GM18498 (cell line): ENCODE measurements around the gene REXO1.
A peak's percentile ranks its signal among the peaks of the same experiment; 100 is the strongest.
"Not testable (repeated sequence)": the region's sequence is repeated elsewhere in the genome, so short reads cannot be mapped to it uniquely, and the experiment has no call there.

Source experiments
- ATAC-seq: cut with Tn5 transposase; IDR thresholded peaks from one replicate; pipeline ENCODE4 v1.9.1; 2021; ENCODE audit warnings: mild to moderate bottlenecking, moderate library complexity; ENCODE audit not compliant: unreplicated experiment

REXO1 gene

DNA sequence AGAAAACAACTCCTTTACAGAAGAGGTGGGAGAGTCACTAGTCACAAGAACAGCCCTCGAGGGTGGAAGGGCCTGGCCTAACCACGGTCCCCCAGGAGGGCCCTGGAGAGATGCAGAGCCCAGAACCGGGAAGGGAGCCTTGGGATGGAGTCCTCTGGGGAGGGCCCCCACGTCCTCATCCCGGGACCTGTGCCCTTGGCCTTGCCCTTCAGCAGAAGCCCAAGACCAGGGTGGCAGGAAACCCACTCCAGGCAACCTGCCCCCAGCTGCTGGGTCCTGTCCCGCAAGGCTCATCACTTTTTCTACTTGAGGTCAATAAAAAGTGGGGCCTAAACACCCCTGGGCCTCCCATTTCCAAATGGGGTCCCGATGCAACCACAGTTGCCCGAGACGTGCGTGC is 33.9 kb downstream of the REXO1 start:
- no peak for ATAC-seq

DNA sequence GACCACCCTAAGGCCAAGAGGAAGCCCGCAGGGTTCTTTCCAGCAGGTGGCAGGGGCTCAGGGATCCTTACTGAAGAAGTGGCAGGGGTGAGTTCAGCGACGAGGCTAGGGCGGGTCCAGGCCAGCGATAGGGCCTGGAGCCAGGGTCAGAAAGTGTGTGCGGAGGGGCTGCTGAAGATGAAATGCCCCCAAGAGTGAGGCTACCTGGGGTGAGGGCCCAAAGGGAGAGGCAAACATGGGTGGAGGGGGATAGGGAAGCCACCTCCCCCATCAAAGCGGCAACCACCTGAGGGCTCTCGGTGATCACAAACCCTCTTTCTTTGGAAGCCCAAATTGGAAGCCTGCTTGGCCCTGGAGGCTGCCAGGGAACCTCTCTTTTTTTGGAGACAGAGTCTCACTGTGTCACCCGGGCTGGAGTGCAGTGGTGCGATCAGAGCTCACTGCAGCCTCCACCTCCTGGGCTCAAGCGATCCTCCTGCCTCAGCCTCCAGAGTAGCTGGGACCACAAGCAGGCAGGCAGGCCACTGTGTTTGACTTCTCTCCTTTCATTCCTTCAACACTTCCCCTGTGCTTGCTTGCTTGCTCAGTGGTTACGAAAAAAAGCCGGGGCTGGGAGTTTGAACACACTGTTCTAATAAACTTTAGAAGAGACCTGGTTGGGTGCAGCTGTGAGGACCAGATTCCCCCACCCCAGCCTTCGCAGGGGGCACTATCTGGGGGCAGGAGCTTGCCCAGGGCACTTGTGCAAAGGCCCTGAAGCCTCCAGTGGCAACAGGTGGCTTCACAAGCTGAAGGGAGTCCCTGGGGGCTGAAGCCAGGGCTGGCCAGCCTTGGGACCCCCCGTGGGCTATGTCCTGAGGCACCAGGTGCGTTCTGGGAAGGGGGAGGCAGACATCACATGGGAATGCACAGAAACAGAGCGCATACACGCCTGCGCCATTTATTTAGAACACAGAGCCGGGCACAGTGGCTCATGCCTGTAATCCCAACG is 34.8 kb downstream of the REXO1 start:
- no peak for ATAC-seq

- ATAC-seq, result peak; percentile 82
Observed at GRCh38 chr19:1812426-1813191, 35.7 kb downstream of the REXO1 start.

- ATAC-seq, result no peak
Observed at GRCh38 chr19:1811942-1812425, 36.3 kb downstream of the REXO1 start, which contains the start of gene ATP8B3. Gene ATP8B3, minus strand, starts transcription at chr19:1812276. Its CDS starts 540 bp downstream, at chr19:1811736.

GRCh38 chr19:1811472-1811894 is 36.8 kb downstream of the REXO1 start:
- ATAC-seq, result no peak

GRCh38 chr19:1810439-1811160 is 37.7 kb downstream of the REXO1 start:
- ATAC-seq, result no peak

DNA sequence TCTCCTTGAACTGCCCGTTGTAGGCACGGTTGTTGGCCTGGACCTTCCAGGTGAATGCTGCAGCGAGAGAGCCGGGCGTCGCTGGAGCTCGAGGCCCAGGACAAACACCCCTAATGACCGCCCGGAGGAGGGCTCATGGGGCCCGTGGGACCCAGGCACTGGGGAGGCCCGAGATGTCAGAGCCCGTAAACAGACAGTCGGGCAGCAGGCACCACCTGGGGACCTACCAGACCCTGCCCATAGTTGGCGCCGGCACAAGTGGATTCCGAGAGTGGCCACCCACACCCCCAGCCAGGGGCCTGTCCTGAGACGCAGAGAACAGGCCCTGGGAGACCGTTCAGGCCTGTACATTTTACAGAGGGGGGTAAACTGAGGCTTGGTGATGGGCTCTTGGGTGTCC is 38.6 kb downstream of the REXO1 start:
- ATAC-seq, result no peak

DNA sequence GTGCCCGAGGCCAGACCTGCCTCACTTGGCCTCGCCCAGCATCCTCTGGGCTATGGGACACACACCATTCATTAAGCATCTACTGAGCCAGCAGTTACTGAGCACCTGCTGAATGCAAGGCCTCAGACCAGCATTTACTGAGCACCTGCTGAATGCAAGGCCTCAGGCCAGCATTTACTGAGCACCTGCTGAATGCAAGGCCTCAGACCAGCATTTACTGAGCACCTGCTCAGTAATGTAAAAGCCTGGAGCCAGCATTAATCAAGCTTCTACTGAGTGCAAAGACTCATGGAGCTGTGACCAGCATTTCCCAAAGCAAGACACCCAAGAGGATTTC is 39.9 kb downstream of the REXO1 start:
- ATAC-seq, result no peak

GRCh38 chr19:1807695-1808394 is 40.4 kb downstream of the REXO1 start:
- ATAC-seq, result no peak

GRCh38 chr19:1807030-1807694 is 41.1 kb downstream of the REXO1 start:
- no peak for ATAC-seq

- no peak for ATAC-seq
Observed at GRCh38 chr19:1806184-1807029, 41.9 kb downstream of the REXO1 start.

DNA sequence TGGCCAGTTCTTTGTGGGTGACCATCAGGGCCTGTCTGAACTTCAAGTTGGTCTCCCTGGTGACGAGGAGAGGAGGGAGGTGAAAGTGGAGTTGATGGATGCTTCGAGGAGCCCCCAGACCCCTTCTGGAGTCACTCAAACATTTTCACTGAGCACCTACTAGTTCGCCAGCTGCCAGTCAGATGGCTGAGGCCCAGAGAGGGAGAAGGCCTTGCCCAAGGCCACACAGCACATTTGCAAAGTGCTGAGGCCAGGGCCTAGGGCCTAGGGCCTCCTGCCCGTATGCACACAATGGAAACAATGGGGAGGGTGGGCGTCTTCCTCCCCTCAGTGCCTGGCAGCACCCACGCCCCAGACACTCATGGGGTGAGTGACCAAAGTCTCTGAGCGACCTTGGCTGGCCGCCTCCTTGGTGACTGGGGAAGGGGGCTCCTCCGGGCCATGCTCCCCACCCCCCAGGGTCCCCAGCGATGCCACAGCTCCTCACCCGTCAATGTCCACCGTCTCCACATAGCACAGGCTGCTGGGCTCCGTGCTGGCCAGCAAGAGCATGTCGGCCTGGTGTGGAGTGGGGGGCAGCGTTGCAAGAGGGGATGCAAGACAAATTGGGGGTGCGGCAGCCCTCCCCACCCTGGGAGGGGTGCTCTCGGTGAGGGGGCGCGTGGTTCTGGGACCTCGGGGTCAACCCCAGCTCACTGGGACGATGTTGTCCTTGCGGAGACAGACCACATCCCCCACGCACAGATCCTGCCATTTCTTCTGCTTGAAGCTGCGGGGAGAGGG is 42.7 kb downstream of the REXO1 start:
- no peak for ATAC-seq

DNA sequence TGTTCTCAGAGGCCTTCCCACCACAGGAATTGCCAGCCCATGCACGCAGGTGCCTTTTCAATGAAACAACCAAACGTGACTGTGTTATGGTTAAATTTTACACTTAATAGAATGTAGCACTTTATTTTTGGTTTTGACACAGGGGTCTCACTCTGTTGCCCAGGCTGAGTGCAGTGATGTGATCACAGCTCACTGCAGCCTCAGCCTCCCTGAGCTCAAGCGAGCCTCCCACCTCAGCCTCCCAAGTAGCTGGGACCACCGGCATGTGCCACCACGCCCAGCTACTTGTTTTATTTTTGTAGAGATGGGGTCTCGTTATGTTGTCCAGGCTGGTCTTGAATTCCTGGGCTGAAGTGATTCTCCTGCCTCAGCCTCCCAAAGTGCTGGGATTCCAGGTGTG is 43.4 kb downstream of the REXO1 start:
- no peak for ATAC-seq

GRCh38 chr19:1799695-1800342 is 48.5 kb downstream of the REXO1 start:
- no peak for ATAC-seq

DNA sequence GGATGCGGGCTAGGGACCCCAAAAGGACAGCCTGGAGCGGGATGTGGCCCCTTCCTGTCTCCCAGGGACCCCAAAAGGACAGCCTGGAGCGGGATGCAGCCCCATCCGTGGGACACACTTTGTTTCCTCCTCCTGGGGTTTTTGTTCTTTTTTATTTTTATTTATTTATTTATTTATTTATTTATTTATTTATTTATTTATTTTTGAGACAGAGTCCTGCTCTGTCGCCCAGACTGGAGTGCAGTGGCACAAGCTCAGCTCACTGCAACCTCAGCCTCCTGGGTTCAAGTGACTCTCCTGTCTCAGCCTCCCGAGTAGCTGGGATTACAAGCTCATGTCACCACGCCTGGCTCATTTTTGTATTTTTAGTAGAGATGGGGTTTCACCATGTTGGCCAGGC is 51.0 kb downstream of the REXO1 start:
- not testable (repeated sequence) for ATAC-seq

- no peak for ATAC-seq
Observed at GRCh38 chr19:1796395-1797142, 51.7 kb downstream of the REXO1 start.
